ENCODE measurements around the gene SCAF1. TPM values are rescaled to one million over a fixed set of nuclear protein-coding genes. Genes with fewer than 3 reads are reported as not detected.

Gene SCAF1
- total and polyA plus RNA-seq, 2 donors = 3.2 to 17.2 TPM

GRCh38 chr19:49651820-49652550 is 10.0 kb downstream of the SCAF1 start:
- Histone ChIP-seq H3K27ac (ENCODE audit: low read depth in 1 of 2, low read length in 1 of 2) (no peak overlapping the region), H3K4me1 (ENCODE audit: control insufficient read depth in 2 of 2, insufficient read depth in 2 of 2, low read length in 2 of 2) (no peaks in the 10 kb centered on the region), H3K9me3 (ENCODE audit: control insufficient read depth in 2 of 2, insufficient read depth in 1 of 2, low read length in 1 of 2) (no peaks in the 10 kb centered on the region), H3K4me3 (ENCODE audit: low read length in 2 of 2) (no peak overlapping the region), H3K27me3 (ENCODE audit: control insufficient read depth in 2 of 2, insufficient read depth in 1 of 2, low read length in 1 of 2) (no peaks in the 10 kb centered on the region), H3K36me3 (ENCODE audit: control insufficient read depth in 2 of 2, insufficient read depth in 2 of 2, low read length in 1 of 2) (peaks cover 77 to 90% of the 10 kb centered on the region in 2 donors)
- no peak for DNase-seq (ENCODE audit: low read depth in 6 of 9, low spot score in 9 of 9)
- WGBS = 98% methylated on average over 110 of the region's 110 CpGs

DNA sequence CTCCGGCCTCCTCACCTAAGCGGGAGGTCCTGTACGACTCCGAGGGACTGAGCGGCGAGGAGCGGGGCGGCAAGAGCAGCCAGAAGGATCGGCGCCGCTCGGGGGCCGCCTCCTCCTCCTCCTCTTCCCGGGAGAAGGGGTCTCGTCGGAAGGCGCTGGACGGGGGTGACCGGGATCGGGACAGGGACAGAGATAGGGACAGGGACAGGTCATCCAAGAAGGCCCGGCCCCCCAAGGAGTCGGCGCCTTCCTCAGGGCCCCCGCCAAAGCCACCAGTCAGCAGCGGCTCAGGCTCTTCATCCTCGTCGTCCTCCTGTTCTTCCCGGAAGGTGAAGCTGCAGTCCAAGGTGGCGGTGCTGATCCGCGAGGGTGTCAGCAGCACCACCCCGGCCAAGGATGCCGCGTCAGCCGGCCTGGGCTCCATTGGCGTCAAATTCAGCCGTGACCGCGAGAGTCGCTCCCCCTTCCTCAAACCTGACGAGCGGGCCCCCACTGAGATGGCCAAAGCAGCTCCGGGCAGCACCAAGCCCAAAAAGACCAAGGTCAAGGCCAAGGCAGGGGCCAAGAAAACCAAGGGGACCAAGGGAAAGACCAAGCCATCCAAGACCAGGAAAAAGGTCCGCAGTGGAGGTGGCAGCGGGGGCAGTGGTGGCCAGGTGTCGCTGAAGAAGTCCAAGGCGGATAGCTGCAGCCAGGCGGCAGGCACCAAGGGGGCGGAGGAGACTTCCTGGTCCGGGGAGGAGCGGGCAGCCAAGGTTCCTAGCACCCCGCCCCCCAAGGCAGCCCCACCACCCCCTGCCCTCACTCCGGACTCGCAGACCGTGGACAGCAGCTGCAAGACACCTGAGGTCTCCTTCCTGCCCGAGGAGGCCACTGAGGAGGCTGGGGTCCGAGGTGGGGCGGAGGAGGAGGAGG is 10.8 kb downstream of the SCAF1 start:
- Histone ChIP-seq H3K27ac (ENCODE audit: low read depth in 1 of 2, low read length in 1 of 2) (no peak overlapping the region), H3K27me3 (ENCODE audit: control insufficient read depth in 2 of 2, insufficient read depth in 1 of 2, low read length in 1 of 2) (no peaks in the 10 kb centered on the region), H3K4me1 (ENCODE audit: control insufficient read depth in 2 of 2, insufficient read depth in 2 of 2, low read length in 2 of 2) (no peaks in the 10 kb centered on the region), H3K4me3 (ENCODE audit: low read length in 2 of 2) (no peak overlapping the region), H3K36me3 (ENCODE audit: control insufficient read depth in 2 of 2, insufficient read depth in 2 of 2, low read length in 1 of 2) (peaks cover 76 to 90% of the 10 kb centered on the region in 2 donors), H3K9me3 (ENCODE audit: control insufficient read depth in 2 of 2, insufficient read depth in 1 of 2, low read length in 1 of 2) (no peaks in the 10 kb centered on the region)
- DNase-seq (ENCODE audit: low read depth in 6 of 9, low spot score in 9 of 9) = no peak
- 98% methylated on average over 58 of the region's 58 CpGs for WGBS

GRCh38 chr19:49653466-49653806 is 11.4 kb downstream of the SCAF1 start:
- WGBS = 96% methylated on average over 13 of the region's 13 CpGs
- no peak overlapping the region for H3K4me3 ChIP-seq (ENCODE audit: low read length in 2 of 2)
- no peaks in the 10 kb centered on the region for H3K27me3 ChIP-seq (ENCODE audit: control insufficient read depth in 2 of 2, insufficient read depth in 1 of 2, low read length in 1 of 2)
- H3K9me3 ChIP-seq (ENCODE audit: control insufficient read depth in 2 of 2, insufficient read depth in 1 of 2, low read length in 1 of 2) = no peaks in the 10 kb centered on the region
- no peak overlapping the region for H3K27ac ChIP-seq (ENCODE audit: low read depth in 1 of 2, low read length in 1 of 2)
- no peak for DNase-seq (ENCODE audit: low read depth in 6 of 9, low spot score in 9 of 9)
- H3K36me3 ChIP-seq (ENCODE audit: control insufficient read depth in 2 of 2, insufficient read depth in 2 of 2, low read length in 1 of 2) = peaks cover 80 to 94% of the 10 kb centered on the region in 2 donors
- H3K4me1 ChIP-seq (ENCODE audit: control insufficient read depth in 2 of 2, insufficient read depth in 2 of 2, low read length in 2 of 2) = no peaks in the 10 kb centered on the region

DNA sequence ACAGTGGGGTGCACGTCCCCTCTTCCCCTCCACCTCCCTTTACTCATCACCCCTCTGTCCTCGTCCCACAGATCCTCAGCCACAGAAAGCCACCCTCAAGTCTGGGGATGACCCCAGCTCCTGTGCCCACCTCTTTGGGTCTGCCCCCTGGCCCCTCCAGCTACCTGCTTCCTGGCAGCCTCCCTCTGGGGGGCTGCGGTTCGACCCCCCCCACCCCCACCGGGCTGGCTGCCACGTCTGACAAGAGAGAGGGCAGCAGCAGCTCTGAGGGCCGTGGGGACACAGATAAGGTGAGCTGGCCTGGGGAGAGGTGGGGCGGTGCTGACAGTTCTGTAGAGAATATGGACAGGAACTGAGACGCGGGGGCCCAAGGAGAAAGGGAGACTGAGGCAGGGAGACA is 12.6 kb downstream of the SCAF1 start:
- Histone ChIP-seq H3K36me3 (ENCODE audit: control insufficient read depth in 2 of 2, insufficient read depth in 2 of 2, low read length in 1 of 2) (peaks cover 84 to 99% of the 10 kb centered on the region in 2 donors), H3K27ac (ENCODE audit: low read depth in 1 of 2, low read length in 1 of 2) (no peak overlapping the region), H3K27me3 (ENCODE audit: control insufficient read depth in 2 of 2, insufficient read depth in 1 of 2, low read length in 1 of 2) (no peaks in the 10 kb centered on the region), H3K4me1 (ENCODE audit: control insufficient read depth in 2 of 2, insufficient read depth in 2 of 2, low read length in 2 of 2) (no peaks in the 10 kb centered on the region), H3K4me3 (ENCODE audit: low read length in 2 of 2) (no peak overlapping the region), H3K9me3 (ENCODE audit: control insufficient read depth in 2 of 2, insufficient read depth in 1 of 2, low read length in 1 of 2) (no peaks in the 10 kb centered on the region)
- no peak for DNase-seq (ENCODE audit: low read depth in 6 of 9, low spot score in 9 of 9)
- 95% methylated on average over 10 of the region's 10 CpGs for WGBS

DNA sequence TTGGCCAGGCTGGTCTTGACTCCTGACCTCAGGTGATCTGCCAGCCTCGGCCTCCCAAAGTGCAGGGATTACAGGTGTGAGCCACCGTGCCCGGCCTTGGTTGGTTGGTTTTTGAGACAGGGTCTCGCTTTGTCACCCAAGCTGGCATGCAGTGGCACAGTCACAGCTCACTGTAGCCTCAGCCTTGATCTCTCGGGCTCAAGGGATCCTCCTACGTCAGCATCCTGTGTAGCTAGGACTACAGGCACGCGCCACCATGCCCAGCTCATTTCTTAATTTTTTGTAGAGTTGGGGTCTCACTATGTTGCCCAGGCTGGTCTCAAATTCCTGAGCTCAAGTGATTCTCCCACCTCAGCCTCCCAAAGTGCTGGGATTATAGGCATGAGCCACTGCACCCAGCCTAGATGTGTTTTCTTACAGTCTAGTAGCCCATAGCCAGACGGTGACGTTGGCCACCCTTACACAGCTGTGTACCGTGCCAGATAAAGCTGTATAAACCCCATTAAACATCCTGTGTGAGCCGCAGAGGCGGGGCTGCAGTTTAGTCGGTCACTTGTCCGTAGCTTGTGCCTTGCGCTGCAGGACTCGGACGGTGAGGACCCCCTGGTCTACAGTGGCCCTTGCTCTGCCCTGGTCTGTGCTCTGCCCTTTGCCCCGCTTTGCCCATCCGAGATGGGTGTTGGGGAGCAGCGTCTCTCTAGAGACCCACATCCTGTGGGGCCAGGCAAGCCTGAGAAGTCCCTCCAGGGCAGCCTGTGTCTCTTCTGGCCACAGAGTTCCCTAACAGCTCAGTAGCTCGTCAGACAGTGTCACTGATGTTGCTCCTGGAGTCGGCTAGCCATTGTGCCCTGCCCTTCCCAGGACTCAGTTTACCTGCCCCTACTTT is 13.8 kb downstream of the SCAF1 start:
- no peaks in the 10 kb centered on the region for H3K27me3 ChIP-seq (ENCODE audit: control insufficient read depth in 2 of 2, insufficient read depth in 1 of 2, low read length in 1 of 2)
- H3K27ac ChIP-seq (ENCODE audit: low read depth in 1 of 2, low read length in 1 of 2) = no peak overlapping the region
- H3K9me3 ChIP-seq (ENCODE audit: control insufficient read depth in 2 of 2, insufficient read depth in 1 of 2, low read length in 1 of 2) = no peaks in the 10 kb centered on the region
- no peak overlapping the region for H3K4me3 ChIP-seq (ENCODE audit: low read length in 2 of 2)
- peaks cover 85 to 99% of the 10 kb centered on the region in 2 donors for H3K36me3 ChIP-seq (ENCODE audit: control insufficient read depth in 2 of 2, insufficient read depth in 2 of 2, low read length in 1 of 2)
- no peaks in the 10 kb centered on the region for H3K4me1 ChIP-seq (ENCODE audit: control insufficient read depth in 2 of 2, insufficient read depth in 2 of 2, low read length in 2 of 2)
- WGBS = 95% methylated on average over 23 of the region's 23 CpGs
- DNase-seq (ENCODE audit: low read depth in 6 of 9, low spot score in 9 of 9) = no peak

- no peaks in the 10 kb centered on the region for H3K27me3 ChIP-seq (ENCODE audit: control insufficient read depth in 2 of 2, insufficient read depth in 1 of 2, low read length in 1 of 2)
- peaks cover 87 to 98% of the 10 kb centered on the region in 2 donors for H3K36me3 ChIP-seq (ENCODE audit: control insufficient read depth in 2 of 2, insufficient read depth in 2 of 2, low read length in 1 of 2)
- no peaks in the 10 kb centered on the region for H3K4me1 ChIP-seq (ENCODE audit: control insufficient read depth in 2 of 2, insufficient read depth in 2 of 2, low read length in 2 of 2)
- no peaks in the 10 kb centered on the region for H3K9me3 ChIP-seq (ENCODE audit: control insufficient read depth in 2 of 2, insufficient read depth in 1 of 2, low read length in 1 of 2)
- DNase-seq (ENCODE audit: low read depth in 6 of 9, low spot score in 9 of 9) = no peak
- WGBS = 97% methylated on average over 17 of the region's 17 CpGs
- no peak overlapping the region for H3K4me3 ChIP-seq (ENCODE audit: low read length in 2 of 2)
- no peak overlapping the region for H3K27ac ChIP-seq (ENCODE audit: low read depth in 1 of 2, low read length in 1 of 2)
These were observed 14.6 kb downstream of the SCAF1 start for GRCh38 chr19:49656456-49657109.

DNA sequence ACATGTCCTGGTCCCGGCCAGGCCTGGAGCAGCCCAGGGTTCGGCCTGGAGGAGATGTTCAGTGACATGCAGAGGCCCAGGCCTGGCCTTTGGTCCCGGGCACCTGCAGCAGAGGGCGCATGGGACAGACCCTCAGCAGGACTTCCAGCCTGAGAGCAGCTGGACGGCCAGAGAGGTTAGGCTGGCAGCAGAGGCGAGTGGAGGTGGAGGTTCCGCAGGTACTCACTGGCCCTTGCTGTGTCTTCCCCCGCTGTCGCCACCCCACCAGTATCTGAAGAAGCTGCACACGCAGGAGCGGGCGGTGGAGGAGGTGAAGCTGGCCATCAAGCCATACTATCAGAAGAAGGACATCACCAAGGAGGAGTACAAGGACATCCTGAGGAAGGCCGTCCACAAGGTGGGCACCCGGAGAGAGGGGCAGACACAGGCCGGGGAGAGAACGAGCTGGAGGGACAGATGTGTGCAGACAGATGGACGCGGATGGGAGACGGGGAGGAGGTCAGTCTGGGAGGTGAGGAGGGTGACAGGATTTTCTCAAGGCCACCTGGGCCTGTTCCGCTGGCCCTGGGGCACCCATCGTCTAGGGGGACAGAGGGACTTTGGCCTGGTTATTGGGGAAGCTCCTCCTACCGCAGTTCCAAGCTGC is 15.6 kb downstream of the SCAF1 start:
- Histone ChIP-seq H3K27me3 (ENCODE audit: control insufficient read depth in 2 of 2, insufficient read depth in 1 of 2, low read length in 1 of 2) (no peaks in the 10 kb centered on the region), H3K27ac (ENCODE audit: low read depth in 1 of 2, low read length in 1 of 2) (no peak overlapping the region), H3K4me1 (ENCODE audit: control insufficient read depth in 2 of 2, insufficient read depth in 2 of 2, low read length in 2 of 2) (peaks cover 0 to 1% of the 10 kb centered on the region in 2 donors), H3K4me3 (ENCODE audit: low read length in 2 of 2) (no peak overlapping the region), H3K9me3 (ENCODE audit: control insufficient read depth in 2 of 2, insufficient read depth in 1 of 2, low read length in 1 of 2) (no peaks in the 10 kb centered on the region), H3K36me3 (ENCODE audit: control insufficient read depth in 2 of 2, insufficient read depth in 2 of 2, low read length in 1 of 2) (peaks cover 93 to 98% of the 10 kb centered on the region in 2 donors)
- WGBS = 99% methylated on average over 22 of the region's 22 CpGs
- DNase-seq (ENCODE audit: low read depth in 6 of 9, low spot score in 9 of 9) = no peak

DNA sequence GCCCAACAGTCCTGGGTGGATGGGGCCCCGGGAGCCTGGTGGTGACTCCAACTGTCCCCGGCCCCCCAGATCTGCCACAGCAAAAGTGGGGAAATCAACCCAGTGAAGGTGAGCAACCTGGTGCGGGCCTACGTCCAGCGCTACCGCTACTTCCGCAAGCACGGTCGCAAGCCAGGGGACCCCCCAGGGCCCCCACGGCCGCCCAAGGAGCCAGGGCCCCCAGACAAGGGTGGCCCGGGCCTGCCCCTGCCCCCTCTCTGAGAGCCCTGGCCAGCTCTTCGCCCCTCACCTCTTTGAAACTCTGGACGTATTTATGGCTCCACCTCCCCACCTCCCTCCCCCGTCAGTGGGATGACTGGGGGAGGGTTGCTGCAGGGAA is 16.1 kb downstream of the SCAF1 start:
- WGBS = 97% methylated on average over 15 of the region's 15 CpGs
- Histone ChIP-seq H3K9me3 (ENCODE audit: control insufficient read depth in 2 of 2, insufficient read depth in 1 of 2, low read length in 1 of 2) (no peaks in the 10 kb centered on the region), H3K4me3 (ENCODE audit: low read length in 2 of 2) (no peak overlapping the region), H3K4me1 (ENCODE audit: control insufficient read depth in 2 of 2, insufficient read depth in 2 of 2, low read length in 2 of 2) (peaks cover 0 to 5% of the 10 kb centered on the region in 2 donors), H3K27ac (ENCODE audit: low read depth in 1 of 2, low read length in 1 of 2) (no peak overlapping the region), H3K36me3 (ENCODE audit: control insufficient read depth in 2 of 2, insufficient read depth in 2 of 2, low read length in 1 of 2) (peaks cover 93 to 95% of the 10 kb centered on the region in 2 donors), H3K27me3 (ENCODE audit: control insufficient read depth in 2 of 2, insufficient read depth in 1 of 2, low read length in 1 of 2) (no peaks in the 10 kb centered on the region)
- no peak for DNase-seq (ENCODE audit: low read depth in 6 of 9, low spot score in 9 of 9)

Measured in thymus (tissue), 11 donors.